IPS-20b (cell line): ENCODE results near the gene ANKDD1B.

Experiments
- H3K27ac ChIP-seq: one replicate; pipeline ENCODE4 v1.5.1; 2013; ENCODE audit warnings: low read length
- H3K27me3 ChIP-seq: 2 replicates; pipeline ENCODE4 v1.6.1; 2013; ENCODE audit warnings: mild to moderate bottlenecking, low read length, inconsistent platforms; ENCODE audit not compliant: insufficient read depth
- H3K36me3 ChIP-seq: 2 replicates; pipeline ENCODE4 v1.6.1; 2013; ENCODE audit warnings: low read depth, mild to moderate bottlenecking, inconsistent platforms, low read length, moderate library complexity; ENCODE audit not compliant: insufficient read depth
- H3K4me1 ChIP-seq: 2 replicates; pipeline ENCODE4 v1.6.1; 2013; ENCODE audit warnings: mild to moderate bottlenecking, control low read depth, inconsistent platforms, low read length, moderate library complexity; ENCODE audit not compliant: insufficient read depth
- H3K4me3 ChIP-seq: 2 replicates; pipeline ENCODE4 v1.5.1; 2013; ENCODE audit warnings: mild to moderate bottlenecking, low read length, inconsistent platforms
- H3K9ac ChIP-seq: 2 replicates; pipeline ENCODE4 v1.6.1; 2013; ENCODE audit warnings: low read depth, mild to moderate bottlenecking, inconsistent platforms, low read length, moderate library complexity
- H3K9me3 ChIP-seq: 2 replicates; pipeline ENCODE4 v1.6.1; 2013; ENCODE audit warnings: mild to moderate bottlenecking, low read depth, low read length, inconsistent platforms; ENCODE audit not compliant: insufficient read depth

ANKDD1B gene

DNA sequence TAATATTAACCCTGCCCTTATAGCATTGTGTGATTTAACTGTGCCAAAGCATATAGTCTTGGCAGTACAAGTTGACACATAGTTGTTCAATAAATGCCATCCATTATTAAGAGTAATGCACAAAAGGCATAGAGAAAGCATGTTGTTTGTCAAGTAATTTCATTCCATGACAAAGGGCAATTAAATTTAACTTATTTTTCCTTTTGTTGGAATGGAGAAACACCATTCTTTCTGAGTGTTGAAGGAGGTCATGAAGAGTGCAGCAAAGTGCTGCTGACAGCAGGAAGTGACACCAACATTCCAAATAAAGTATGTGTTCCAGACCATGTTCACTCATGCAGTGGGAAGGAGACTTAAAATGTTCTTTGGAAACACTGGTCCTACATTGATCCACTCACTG lies 29.1 kb downstream of the ANKDD1B start:
- Histone ChIP-seq H3K36me3 (no peaks in the 10 kb centered on the region), H3K9ac (no peak overlapping the region), H3K4me1 (no peaks in the 10 kb centered on the region), H3K27me3 (no peaks in the 10 kb centered on the region), H3K9me3 (no peaks in the 10 kb centered on the region), H3K27ac (no peak overlapping the region), H3K4me3 (no peak overlapping the region)

DNA sequence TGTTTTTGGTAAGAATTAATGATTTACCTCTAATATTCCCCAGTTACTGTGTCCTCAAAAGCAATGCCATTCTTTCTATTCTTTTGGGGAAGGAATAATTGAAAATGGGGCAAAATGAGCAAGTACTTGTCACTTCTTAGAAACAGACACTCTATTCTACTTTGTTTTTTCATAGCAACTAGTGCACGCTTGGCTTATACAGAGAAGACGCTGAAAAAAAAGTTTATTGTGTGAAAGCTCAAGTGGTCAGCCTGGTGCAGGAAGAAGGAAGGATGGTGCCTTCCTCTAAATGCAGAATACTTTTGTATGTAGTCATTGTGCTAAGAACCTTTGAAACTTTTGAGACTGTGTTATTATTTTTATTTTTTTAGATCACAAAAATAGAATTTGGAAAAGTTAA lies 29.6 kb downstream of the ANKDD1B start:
- Histone ChIP-seq H3K27me3 (no peaks in the 10 kb centered on the region), H3K9ac (no peak overlapping the region), H3K36me3 (no peaks in the 10 kb centered on the region), H3K4me3 (no peak overlapping the region), H3K4me1 (no peaks in the 10 kb centered on the region), H3K9me3 (no peaks in the 10 kb centered on the region), H3K27ac (no peak overlapping the region)

DNA sequence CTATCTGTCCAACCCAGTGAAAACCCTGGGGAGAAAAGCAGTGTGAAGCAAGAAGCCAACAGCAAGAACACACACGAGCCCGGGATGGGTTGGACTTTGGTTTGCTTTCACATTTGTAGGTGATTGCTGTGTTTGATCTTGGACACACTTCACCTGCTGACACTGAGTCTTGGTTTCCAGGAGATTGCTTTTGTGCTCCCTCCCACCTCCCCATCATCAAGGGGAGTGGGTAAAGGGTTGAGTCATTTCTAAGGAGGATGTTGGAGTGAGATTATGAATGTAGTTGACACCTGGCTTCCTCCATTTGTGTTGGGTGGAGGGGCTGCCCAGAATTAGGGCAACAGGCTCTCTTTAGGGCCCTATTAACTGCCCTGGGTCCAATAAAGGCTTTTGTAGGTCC lies 37.5 kb downstream of the ANKDD1B start:
- no peaks in the 10 kb centered on the region for H3K9me3 ChIP-seq
- no peaks in the 10 kb centered on the region for H3K4me1 ChIP-seq
- H3K36me3 ChIP-seq, result no peaks in the 10 kb centered on the region
- no peaks in the 10 kb centered on the region for H3K27me3 ChIP-seq
- no peak overlapping the region for H3K9ac ChIP-seq
- H3K27ac ChIP-seq, result no peak overlapping the region
- H3K4me3 ChIP-seq, result no peak overlapping the region

DNA sequence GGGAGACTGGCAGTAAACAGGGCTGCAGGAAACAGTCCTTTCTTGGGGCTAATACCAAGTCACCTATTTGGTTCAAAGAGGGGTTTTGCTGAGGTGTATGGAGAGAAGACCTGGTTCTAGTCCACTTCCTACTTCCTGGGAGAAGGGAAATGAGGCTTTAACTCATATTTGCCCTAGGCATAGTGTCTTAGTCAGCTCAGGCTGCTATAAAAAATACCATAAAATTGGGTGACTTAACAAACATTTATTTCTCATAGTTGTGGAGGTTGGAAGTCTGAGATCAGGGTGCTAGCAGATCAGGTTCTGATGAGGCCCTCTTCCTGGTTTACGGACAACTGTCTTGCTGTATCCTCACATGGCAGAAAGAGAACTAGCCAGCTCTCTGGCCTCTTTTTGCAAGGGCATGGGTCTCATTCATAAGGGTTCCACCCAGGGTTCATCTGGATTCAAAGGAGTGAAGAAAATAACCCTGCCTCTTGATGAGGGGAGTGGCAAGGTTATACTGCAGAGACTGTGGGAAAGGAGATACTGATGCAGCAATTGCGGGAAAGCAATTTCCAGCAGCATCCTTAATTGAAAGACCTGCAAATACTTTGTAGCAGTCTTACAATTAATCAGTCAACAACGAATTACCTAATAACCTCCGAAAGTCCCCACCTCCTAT lies 40.5 kb downstream of the ANKDD1B start:
- Histone ChIP-seq H3K27me3 (no peaks in the 10 kb centered on the region), H3K4me1 (0 out of 2 replicates have a peak, but pooled peaks cover 3% of the 10 kb centered on the region), H3K27ac (no peak overlapping the region), H3K9me3 (no peaks in the 10 kb centered on the region), H3K4me3 (no peak overlapping the region), H3K36me3 (no peaks in the 10 kb centered on the region), H3K9ac (no peak overlapping the region)

DNA sequence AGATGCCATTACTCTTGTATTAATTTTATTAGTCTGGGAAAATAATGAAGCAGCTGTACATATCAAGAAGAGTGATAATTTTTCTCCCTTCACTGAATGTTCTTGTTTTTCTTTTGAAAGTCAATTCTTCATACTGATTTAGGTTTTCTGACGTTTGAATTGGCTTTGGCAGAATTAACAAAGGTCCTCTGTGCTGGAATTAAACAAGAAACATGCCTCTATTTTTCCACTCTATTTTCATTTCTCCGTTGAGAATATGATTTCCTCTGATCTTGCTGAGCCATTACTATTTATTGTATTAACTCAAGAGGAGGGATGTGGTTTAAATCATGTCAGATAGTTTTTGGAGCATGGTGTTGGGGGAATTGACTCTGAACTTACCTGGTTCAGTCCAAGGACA lies 42.3 kb downstream of the ANKDD1B start:
- Histone ChIP-seq H3K9me3 (no peaks in the 10 kb centered on the region), H3K27me3 (no peaks in the 10 kb centered on the region), H3K4me3 (no peak overlapping the region), H3K27ac (no peak overlapping the region), H3K36me3 (no peaks in the 10 kb centered on the region), H3K4me1 (0 out of 2 replicates have a peak, but pooled peaks cover 3% of the 10 kb centered on the region), H3K9ac (no peak overlapping the region)

GRCh38 chr5:75654693-75655295 lies 43.5 kb downstream of the ANKDD1B start:
- no peak overlapping the region for H3K9ac ChIP-seq

GRCh38 chr5:75656311-75657003 lies 45.2 kb downstream of the ANKDD1B start:
- 0 out of 2 replicates have a peak, but pooled peaks cover 3% of the 10 kb centered on the region for H3K4me1 ChIP-seq
- no peak overlapping the region for H3K27ac ChIP-seq
- no peaks in the 10 kb centered on the region for H3K9me3 ChIP-seq
- H3K9ac ChIP-seq, result 0 out of 2 replicates have a peak overlapping the region, but pooled peaks have one; percentile 34
- H3K27me3 ChIP-seq, result no peaks in the 10 kb centered on the region
- H3K4me3 ChIP-seq, result no peak overlapping the region; the same call in 1 of the 2 replicates
- no peaks in the 10 kb centered on the region for H3K36me3 ChIP-seq

More at GRCh38 chr5:75654693-75655295, 43.5 kb downstream of the ANKDD1B start:
- H3K36me3 ChIP-seq, result no peaks in the 10 kb centered on the region
- H3K9me3 ChIP-seq, result no peaks in the 10 kb centered on the region
- no peak overlapping the region for H3K27ac ChIP-seq
- no peaks in the 10 kb centered on the region for H3K27me3 ChIP-seq
- 0 out of 2 replicates have a peak, but pooled peaks cover 3% of the 10 kb centered on the region for H3K4me1 ChIP-seq
- no peak overlapping the region for H3K4me3 ChIP-seq

DNA sequence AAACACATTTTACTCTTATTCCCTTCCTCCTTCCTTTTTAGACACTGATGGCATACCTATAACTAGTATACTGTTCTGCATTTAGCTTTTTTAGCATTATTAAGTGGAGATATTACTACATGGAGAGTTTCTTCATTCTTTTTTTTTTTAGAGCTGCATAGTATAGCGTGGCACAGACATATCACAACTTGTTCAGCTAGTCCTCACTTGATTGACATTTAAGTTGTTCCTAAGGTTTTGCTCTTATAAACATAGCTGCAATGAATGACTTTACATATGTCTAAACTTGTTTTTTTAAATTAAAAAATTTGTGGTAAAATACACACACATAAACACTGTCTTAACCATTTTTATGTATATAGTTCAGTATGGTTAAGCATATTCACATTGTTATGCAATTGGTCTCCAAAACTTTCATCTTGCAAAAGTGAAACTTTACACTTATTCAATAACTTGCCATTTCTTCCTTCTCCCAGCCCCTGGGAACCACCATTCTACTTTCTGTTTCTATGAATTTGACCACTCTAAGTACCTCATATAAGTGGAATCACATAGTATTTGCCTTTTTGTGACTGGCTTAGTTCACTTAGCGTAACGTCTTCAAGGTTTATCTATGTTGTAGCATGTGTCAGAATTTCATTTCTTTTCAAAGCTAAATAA lies 48.7 kb downstream of the ANKDD1B start:
- Histone ChIP-seq H3K27ac (no peak overlapping the region), H3K36me3 (no peaks in the 10 kb centered on the region), H3K9me3 (no peaks in the 10 kb centered on the region), H3K27me3 (no peaks in the 10 kb centered on the region), H3K9ac (no peak overlapping the region), H3K4me3 (no peak overlapping the region), H3K4me1 (0 out of 2 replicates have a peak, but pooled peaks cover 3% of the 10 kb centered on the region)

- Histone ChIP-seq H3K27me3 (no peaks in the 10 kb centered on the region), H3K9me3 (no peaks in the 10 kb centered on the region), H3K4me1 (0 out of 2 replicates have a peak, but pooled peaks cover 3% of the 10 kb centered on the region), H3K36me3 (no peaks in the 10 kb centered on the region), H3K9ac (no peak overlapping the region), H3K4me3 (no peak overlapping the region), H3K27ac (no peak overlapping the region)
These were observed 49.6 kb downstream of the ANKDD1B start for GRCh38 chr5:75660678-75661465.

GRCh38 chr5:75662061-75662460 lies 50.8 kb downstream of the ANKDD1B start:
- H3K4me1 ChIP-seq, result no peaks in the 10 kb centered on the region
- no peaks in the 10 kb centered on the region for H3K9me3 ChIP-seq

More at GRCh38 chr5:75662061-75662460, 50.8 kb downstream of the ANKDD1B start:
- H3K36me3 ChIP-seq, result no peaks in the 10 kb centered on the region
- no peak overlapping the region for H3K27ac ChIP-seq
- no peak overlapping the region for H3K9ac ChIP-seq
- H3K4me3 ChIP-seq, result no peak overlapping the region
- no peaks in the 10 kb centered on the region for H3K27me3 ChIP-seq
